ENCODE measurements around the gene CAMK1D. TPM values are rescaled to one million over a fixed set of nuclear protein-coding genes. Genes with fewer than 3 reads are reported as not detected.

The CAMK1D gene
- total and polyA plus RNA-seq, 2 experiments from 2014 or later = 4.6 to 7.2 TPM

DNA sequence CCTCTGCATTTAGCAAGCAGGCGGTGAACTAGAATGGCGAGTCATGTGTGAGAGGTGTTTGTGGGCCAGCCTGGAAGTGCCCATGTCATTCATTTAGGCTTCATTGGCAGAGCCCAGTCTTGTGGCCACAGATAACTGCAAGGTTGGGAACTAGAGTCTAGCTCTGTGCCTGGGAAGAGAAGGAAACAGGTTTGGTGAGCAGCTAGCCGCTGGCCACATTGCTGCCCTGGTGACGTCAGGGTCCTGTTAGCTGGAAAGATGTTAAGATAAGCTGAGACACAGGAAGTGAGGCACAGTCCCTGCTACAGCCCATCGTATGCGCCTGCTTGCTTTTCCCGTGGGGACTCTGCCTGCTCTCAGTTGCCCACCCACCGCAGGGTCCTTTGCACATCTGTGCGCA is 185.5 kb downstream of the CAMK1D start:
- no peak overlapping the region for H2AFZ ChIP-seq
- no peak overlapping the region for H3K4me3 ChIP-seq
- ATAC-seq (no peak), DNase-seq (ENCODE audit: low spot score) (no peak)
- H3K27me3 ChIP-seq (ENCODE audit: insufficient read depth) = no peaks in the 10 kb centered on the region
- H3K9me2 ChIP-seq (ENCODE audit: insufficient read depth) = no peaks in the 10 kb centered on the region
- no peak overlapping the region for H3K4me3 Mint-ChIP-seq
- no peaks in the 10 kb centered on the region for H3K36me3 ChIP-seq (ENCODE audit: insufficient read depth)
- no peaks in the 10 kb centered on the region for H3K4me1 ChIP-seq (ENCODE audit: insufficient read depth)
- H3K79me2 ChIP-seq (replicated peaks; ENCODE audit: insufficient read depth) = no peaks in the 10 kb centered on the region
- no peaks in the 10 kb centered on the region for H3K27me3 Mint-ChIP-seq (ENCODE audit: insufficient read depth, low read depth, poor library complexity)
- H3K27ac Mint-ChIP-seq = no peak overlapping the region
- no peaks in the 10 kb centered on the region for H3F3A ChIP-seq (replicated peaks; ENCODE audit: low read depth)
- H3K9me3 Mint-ChIP-seq = no peaks in the 10 kb centered on the region
- H3K4me1 Mint-ChIP-seq = peaks cover 7% of the 10 kb centered on the region; the same call in 1 of the 3 replicates
- H3K4me2 ChIP-seq = no peak overlapping the region
- TF ChIP-seq JUNB (IDR thresholded peaks at IDR 0.05; ENCODE audit: unreplicated experiment) (no peak), CREB1 (CRISPR knock-in tag; IDR thresholded peaks at IDR 0.05; ENCODE audit: low read depth) (no peak)
- TF ChIP-seq, protein P1, sequence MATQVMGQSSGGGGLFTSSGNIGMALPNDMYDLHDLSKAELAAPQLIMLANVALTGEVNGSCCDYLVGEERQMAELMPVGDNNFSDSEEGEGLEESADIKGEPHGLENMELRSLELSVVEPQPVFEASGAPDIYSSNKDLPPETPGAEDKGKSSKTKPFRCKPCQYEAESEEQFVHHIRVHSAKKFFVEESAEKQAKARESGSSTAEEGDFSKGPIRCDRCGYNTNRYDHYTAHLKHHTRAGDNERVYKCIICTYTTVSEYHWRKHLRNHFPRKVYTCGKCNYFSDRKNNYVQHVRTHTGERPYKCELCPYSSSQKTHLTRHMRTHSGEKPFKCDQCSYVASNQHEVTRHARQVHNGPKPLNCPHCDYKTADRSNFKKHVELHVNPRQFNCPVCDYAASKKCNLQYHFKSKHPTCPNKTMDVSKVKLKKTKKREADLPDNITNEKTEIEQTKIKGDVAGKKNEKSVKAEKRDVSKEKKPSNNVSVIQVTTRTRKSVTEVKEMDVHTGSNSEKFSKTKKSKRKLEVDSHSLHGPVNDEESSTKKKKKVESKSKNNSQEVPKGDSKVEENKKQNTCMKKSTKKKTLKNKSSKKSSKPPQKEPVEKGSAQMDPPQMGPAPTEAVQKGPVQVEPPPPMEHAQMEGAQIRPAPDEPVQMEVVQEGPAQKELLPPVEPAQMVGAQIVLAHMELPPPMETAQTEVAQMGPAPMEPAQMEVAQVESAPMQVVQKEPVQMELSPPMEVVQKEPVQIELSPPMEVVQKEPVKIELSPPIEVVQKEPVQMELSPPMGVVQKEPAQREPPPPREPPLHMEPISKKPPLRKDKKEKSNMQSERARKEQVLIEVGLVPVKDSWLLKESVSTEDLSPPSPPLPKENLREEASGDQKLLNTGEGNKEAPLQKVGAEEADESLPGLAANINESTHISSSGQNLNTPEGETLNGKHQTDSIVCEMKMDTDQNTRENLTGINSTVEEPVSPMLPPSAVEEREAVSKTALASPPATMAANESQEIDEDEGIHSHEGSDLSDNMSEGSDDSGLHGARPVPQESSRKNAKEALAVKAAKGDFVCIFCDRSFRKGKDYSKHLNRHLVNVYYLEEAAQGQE (IDR thresholded peaks at IDR 0.05; ENCODE audit: unreplicated experiment) = no peak
- H3K27ac ChIP-seq (ENCODE audit: low read depth) = no peak overlapping the region
- no peaks in the 10 kb centered on the region for H4K20me1 ChIP-seq (replicated peaks; ENCODE audit: insufficient read depth)
- no peaks in the 10 kb centered on the region for H3K36me3 Mint-ChIP-seq (ENCODE audit: low read depth)

- H3K36me3 ChIP-seq (ENCODE audit: insufficient read depth) = no peaks in the 10 kb centered on the region
- DNase-seq (ENCODE audit: low spot score) (no peak), ATAC-seq (no peak)
- no peaks in the 10 kb centered on the region for H3F3A ChIP-seq (replicated peaks; ENCODE audit: low read depth)
- no peak overlapping the region for H2AFZ ChIP-seq
- H3K4me2 ChIP-seq = no peak overlapping the region
- Mint-ChIP-seq H3K4me1 (peaks cover 7% of the 10 kb centered on the region; the same call in 1 of the 3 replicates), H3K9me3 (no peaks in the 10 kb centered on the region), H3K4me3 (no peak overlapping the region), H3K27me3 (ENCODE audit: insufficient read depth, low read depth, poor library complexity) (no peaks in the 10 kb centered on the region), H3K27ac (no peak overlapping the region), H3K36me3 (ENCODE audit: low read depth) (no peaks in the 10 kb centered on the region)
- no peak overlapping the region for H3K4me3 ChIP-seq
- TF ChIP-seq, protein P2, sequence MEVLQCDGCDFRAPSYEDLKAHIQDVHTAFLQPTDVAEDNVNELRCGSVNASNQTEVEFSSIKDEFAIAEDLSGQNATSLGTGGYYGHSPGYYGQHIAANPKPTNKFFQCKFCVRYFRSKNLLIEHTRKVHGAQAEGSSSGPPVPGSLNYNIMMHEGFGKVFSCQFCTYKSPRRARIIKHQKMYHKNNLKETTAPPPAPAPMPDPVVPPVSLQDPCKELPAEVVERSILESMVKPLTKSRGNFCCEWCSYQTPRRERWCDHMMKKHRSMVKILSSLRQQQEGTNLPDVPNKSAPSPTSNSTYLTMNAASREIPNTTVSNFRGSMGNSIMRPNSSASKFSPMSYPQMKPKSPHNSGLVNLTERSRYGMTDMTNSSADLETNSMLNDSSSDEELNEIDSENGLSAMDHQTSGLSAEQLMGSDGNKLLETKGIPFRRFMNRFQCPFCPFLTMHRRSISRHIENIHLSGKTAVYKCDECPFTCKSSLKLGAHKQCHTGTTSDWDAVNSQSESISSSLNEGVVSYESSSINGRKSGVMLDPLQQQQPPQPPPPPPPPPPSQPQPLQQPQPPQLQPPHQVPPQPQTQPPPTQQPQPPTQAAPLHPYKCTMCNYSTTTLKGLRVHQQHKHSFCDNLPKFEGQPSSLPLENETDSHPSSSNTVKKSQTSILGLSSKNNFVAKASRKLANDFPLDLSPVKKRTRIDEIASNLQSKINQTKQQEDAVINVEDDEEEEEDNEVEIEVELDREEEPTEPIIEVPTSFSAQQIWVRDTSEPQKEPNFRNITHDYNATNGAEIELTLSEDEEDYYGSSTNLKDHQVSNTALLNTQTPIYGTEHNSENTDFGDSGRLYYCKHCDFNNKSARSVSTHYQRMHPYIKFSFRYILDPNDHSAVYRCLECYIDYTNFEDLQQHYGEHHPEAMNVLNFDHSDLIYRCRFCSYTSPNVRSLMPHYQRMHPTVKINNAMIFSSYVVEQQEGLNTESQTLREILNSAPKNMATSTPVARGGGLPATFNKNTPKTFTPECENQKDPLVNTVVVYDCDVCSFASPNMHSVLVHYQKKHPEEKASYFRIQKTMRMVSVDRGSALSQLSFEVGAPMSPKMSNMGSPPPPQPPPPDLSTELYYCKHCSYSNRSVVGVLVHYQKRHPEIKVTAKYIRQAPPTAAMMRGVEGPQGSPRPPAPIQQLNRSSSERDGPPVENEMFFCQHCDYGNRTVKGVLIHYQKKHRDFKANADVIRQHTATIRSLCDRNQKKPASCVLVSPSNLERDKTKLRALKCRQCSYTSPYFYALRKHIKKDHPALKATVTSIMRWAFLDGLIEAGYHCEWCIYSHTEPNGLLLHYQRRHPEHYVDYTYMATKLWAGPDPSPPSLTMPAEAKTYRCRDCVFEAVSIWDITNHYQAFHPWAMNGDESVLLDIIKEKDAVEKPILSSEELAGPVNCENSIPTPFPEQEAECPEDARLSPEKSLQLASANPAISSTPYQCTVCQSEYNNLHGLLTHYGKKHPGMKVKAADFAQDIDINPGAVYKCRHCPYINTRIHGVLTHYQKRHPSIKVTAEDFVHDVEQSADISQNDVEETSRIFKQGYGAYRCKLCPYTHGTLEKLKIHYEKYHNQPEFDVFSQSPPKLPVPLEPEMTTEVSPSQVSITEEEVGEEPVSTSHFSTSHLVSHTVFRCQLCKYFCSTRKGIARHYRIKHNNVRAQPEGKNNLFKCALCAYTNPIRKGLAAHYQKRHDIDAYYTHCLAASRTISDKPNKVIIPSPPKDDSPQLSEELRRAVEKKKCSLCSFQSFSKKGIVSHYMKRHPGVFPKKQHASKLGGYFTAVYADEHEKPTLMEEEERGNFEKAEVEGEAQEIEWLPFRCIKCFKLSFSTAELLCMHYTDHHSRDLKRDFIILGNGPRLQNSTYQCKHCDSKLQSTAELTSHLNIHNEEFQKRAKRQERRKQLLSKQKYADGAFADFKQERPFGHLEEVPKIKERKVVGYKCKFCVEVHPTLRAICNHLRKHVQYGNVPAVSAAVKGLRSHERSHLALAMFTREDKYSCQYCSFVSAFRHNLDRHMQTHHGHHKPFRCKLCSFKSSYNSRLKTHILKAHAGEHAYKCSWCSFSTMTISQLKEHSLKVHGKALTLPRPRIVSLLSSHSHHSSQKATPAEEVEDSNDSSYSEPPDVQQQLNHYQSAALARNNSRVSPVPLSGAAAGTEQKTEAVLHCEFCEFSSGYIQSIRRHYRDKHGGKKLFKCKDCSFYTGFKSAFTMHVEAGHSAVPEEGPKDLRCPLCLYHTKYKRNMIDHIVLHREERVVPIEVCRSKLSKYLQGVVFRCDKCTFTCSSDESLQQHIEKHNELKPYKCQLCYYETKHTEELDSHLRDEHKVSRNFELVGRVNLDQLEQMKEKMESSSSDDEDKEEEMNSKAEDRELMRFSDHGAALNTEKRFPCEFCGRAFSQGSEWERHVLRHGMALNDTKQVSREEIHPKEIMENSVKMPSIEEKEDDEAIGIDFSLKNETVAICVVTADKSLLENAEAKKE (CRISPR knock-in tag; IDR thresholded peaks at IDR 0.05) = no peak
- TF ChIP-seq CTCF (conservative IDR thresholded peaks at IDR 0.05; ENCODE audit: low read depth in 2 of 2) (no peak), EZH2phosphoT487 (IDR thresholded peaks at IDR 0.05; ENCODE audit: unreplicated experiment) (no peak), NANOG (IDR thresholded peaks at IDR 0.05; ENCODE audit: borderline replicate concordance) (no peak), ZNF114 (CRISPR knock-in tag; IDR thresholded peaks at IDR 0.05) (no peak), CREB1 (CRISPR knock-in tag; IDR thresholded peaks at IDR 0.05; ENCODE audit: low read depth) (no peak)
- no peaks in the 10 kb centered on the region for H3K4me1 ChIP-seq (ENCODE audit: insufficient read depth)
- no peaks in the 10 kb centered on the region for H3K9me2 ChIP-seq (ENCODE audit: insufficient read depth)
- H3K27me3 ChIP-seq (ENCODE audit: insufficient read depth) = no peaks in the 10 kb centered on the region
- H3K27ac ChIP-seq (ENCODE audit: low read depth) = no peak overlapping the region
- H3K79me2 ChIP-seq (replicated peaks; ENCODE audit: insufficient read depth) = no peaks in the 10 kb centered on the region
- H4K20me1 ChIP-seq (replicated peaks; ENCODE audit: insufficient read depth) = no peaks in the 10 kb centered on the region
These were observed 186.3 kb downstream of the CAMK1D start for GRCh38 chr10:12535656-12536055.
